Measurements from ENCODE around the gene ZFHX3.
A peak's percentile ranks its signal among the peaks of the same experiment; 100 is the strongest.

Gene ZFHX3

GRCh38 chr16:73053364-73054124, 5.6 kb upstream of the ZFHX3 start:
- no peaks in the 10 kb centered on the region for H3K36me3 Mint-ChIP-seq
- H3K27ac Mint-ChIP-seq: no peak overlapping the region
- peaks cover 14% of the 10 kb centered on the region for H3K4me1 Mint-ChIP-seq (ENCODE audit: low read depth)
- H3K4me3 Mint-ChIP-seq: no peak overlapping the region
- H3K27me3 Mint-ChIP-seq: peaks cover 23% of the 10 kb centered on the region
- no peaks in the 10 kb centered on the region for H3K9me3 Mint-ChIP-seq (ENCODE audit: low read depth)

- Mint-ChIP-seq H3K9me3 (ENCODE audit: low read depth) (no peaks in the 10 kb centered on the region), H3K4me3 (no peak overlapping the region), H3K4me1 (ENCODE audit: low read depth) (peaks cover 14% of the 10 kb centered on the region), H3K27ac (no peak overlapping the region), H3K27me3 (peaks cover 24% of the 10 kb centered on the region), H3K36me3 (no peaks in the 10 kb centered on the region)
These were observed 5.1 kb upstream of the ZFHX3 start for GRCh38 chr16:73053038-73053363.

- Mint-ChIP-seq H3K27me3 (peaks cover 24% of the 10 kb centered on the region), H3K27ac (no peak overlapping the region), H3K4me1 (ENCODE audit: low read depth) (peaks cover 14% of the 10 kb centered on the region), H3K9me3 (ENCODE audit: low read depth) (no peaks in the 10 kb centered on the region), H3K4me3 (no peak overlapping the region), H3K36me3 (no peaks in the 10 kb centered on the region)
These were observed 4.6 kb upstream of the ZFHX3 start for GRCh38 chr16:73052576-73052975.

GRCh38 chr16:73051961-73052360, 4.0 kb upstream of the ZFHX3 start:
- Mint-ChIP-seq H3K27ac (no peak overlapping the region), H3K36me3 (no peaks in the 10 kb centered on the region)

GRCh38 chr16:73051226-73051625, 3.3 kb upstream of the ZFHX3 start:
- Mint-ChIP-seq H3K4me1 (ENCODE audit: low read depth) (peaks cover 12% of the 10 kb centered on the region), H3K27me3 (peaks cover 26% of the 10 kb centered on the region), H3K9me3 (ENCODE audit: low read depth) (no peaks in the 10 kb centered on the region), H3K36me3 (no peaks in the 10 kb centered on the region), H3K4me3 (no peak overlapping the region), H3K27ac (no peak overlapping the region)

More at GRCh38 chr16:73051961-73052360, 4.0 kb upstream of the ZFHX3 start:
- Mint-ChIP-seq H3K4me3 (no peak overlapping the region), H3K4me1 (ENCODE audit: low read depth) (peaks cover 13% of the 10 kb centered on the region), H3K27me3 (peaks cover 23% of the 10 kb centered on the region), H3K9me3 (ENCODE audit: low read depth) (no peaks in the 10 kb centered on the region)

GRCh38 chr16:73050201-73051099, 2.5 kb upstream of the ZFHX3 start:
- no peaks in the 10 kb centered on the region for H3K36me3 Mint-ChIP-seq
- peaks cover 24% of the 10 kb centered on the region for H3K27me3 Mint-ChIP-seq
- no peak overlapping the region for H3K4me3 Mint-ChIP-seq
- no peaks in the 10 kb centered on the region for H3K9me3 Mint-ChIP-seq (ENCODE audit: low read depth)
- no peak overlapping the region for H3K27ac Mint-ChIP-seq
- H3K4me1 Mint-ChIP-seq (ENCODE audit: low read depth): peaks cover 9% of the 10 kb centered on the region

GRCh38 chr16:73049511-73049910, 1.6 kb upstream of the ZFHX3 start:
- no peak overlapping the region for H3K4me3 Mint-ChIP-seq
- H3K27ac Mint-ChIP-seq: no peak overlapping the region
- no peaks in the 10 kb centered on the region for H3K9me3 Mint-ChIP-seq (ENCODE audit: low read depth)
- peaks cover 5% of the 10 kb centered on the region for H3K4me1 Mint-ChIP-seq (ENCODE audit: low read depth)
- H3K27me3 Mint-ChIP-seq: peaks cover 21% of the 10 kb centered on the region
- H3K36me3 Mint-ChIP-seq: no peaks in the 10 kb centered on the region

- H3K27ac Mint-ChIP-seq: no peak overlapping the region
- H3K27me3 Mint-ChIP-seq: peaks cover 19% of the 10 kb centered on the region
- H3K36me3 Mint-ChIP-seq: no peaks in the 10 kb centered on the region
- H3K4me1 Mint-ChIP-seq (ENCODE audit: low read depth): peaks cover 3% of the 10 kb centered on the region
- H3K4me3 Mint-ChIP-seq: peak overlapping the region; percentile 58
- no peaks in the 10 kb centered on the region for H3K9me3 Mint-ChIP-seq (ENCODE audit: low read depth)
These were observed 1.2 kb upstream of the ZFHX3 start for GRCh38 chr16:73049091-73049490.

GRCh38 chr16:73048292-73049080, 558 bp upstream of the ZFHX3 start:
- no peaks in the 10 kb centered on the region for H3K36me3 Mint-ChIP-seq
- peaks cover 19% of the 10 kb centered on the region for H3K27me3 Mint-ChIP-seq
- H3K9me3 Mint-ChIP-seq (ENCODE audit: low read depth): no peaks in the 10 kb centered on the region
- peaks cover 3% of the 10 kb centered on the region for H3K4me1 Mint-ChIP-seq (ENCODE audit: low read depth)
- peak overlapping the region; percentile 58 for H3K4me3 Mint-ChIP-seq
- H3K27ac Mint-ChIP-seq: no peak overlapping the region

- Mint-ChIP-seq H3K27ac (no peak overlapping the region), H3K36me3 (no peaks in the 10 kb centered on the region), H3K27me3 (peaks cover 19% of the 10 kb centered on the region), H3K9me3 (ENCODE audit: low read depth) (no peaks in the 10 kb centered on the region), H3K4me3 (peak overlapping the region; percentile 73), H3K4me1 (ENCODE audit: low read depth) (peaks cover 3% of the 10 kb centered on the region)
These were observed 750 bp downstream of the ZFHX3 start for GRCh38 chr16:73047221-73047535.

GRCh38 chr16:73046849-73047214, 1.1 kb downstream of the ZFHX3 start:
- H3K36me3 Mint-ChIP-seq: no peaks in the 10 kb centered on the region
- no peak overlapping the region for H3K27ac Mint-ChIP-seq
- H3K4me3 Mint-ChIP-seq: peak overlapping the region; percentile 73
- peaks cover 3% of the 10 kb centered on the region for H3K4me1 Mint-ChIP-seq (ENCODE audit: low read depth)
- no peaks in the 10 kb centered on the region for H3K9me3 Mint-ChIP-seq (ENCODE audit: low read depth)
- H3K27me3 Mint-ChIP-seq: peaks cover 19% of the 10 kb centered on the region

GRCh38 chr16:73046202-73046848, 1.6 kb downstream of the ZFHX3 start:
- Mint-ChIP-seq H3K4me3 (peak overlapping the region; percentile 38), H3K36me3 (no peaks in the 10 kb centered on the region), H3K27ac (no peak overlapping the region), H3K4me1 (ENCODE audit: low read depth) (peaks cover 3% of the 10 kb centered on the region), H3K27me3 (peaks cover 19% of the 10 kb centered on the region), H3K9me3 (ENCODE audit: low read depth) (no peaks in the 10 kb centered on the region)

- H3K27me3 Mint-ChIP-seq: peaks cover 16% of the 10 kb centered on the region
- no peak overlapping the region for H3K4me3 Mint-ChIP-seq
These were observed 4.0 kb downstream of the ZFHX3 start for GRCh38 chr16:73043828-73044467.

GRCh38 chr16:73042807-73043206, 5.1 kb downstream of the ZFHX3 start:
- no peak overlapping the region for H3K27ac Mint-ChIP-seq
- H3K27me3 Mint-ChIP-seq: peaks cover 12% of the 10 kb centered on the region
- H3K4me3 Mint-ChIP-seq: no peak overlapping the region
- H3K9me3 Mint-ChIP-seq (ENCODE audit: low read depth): no peaks in the 10 kb centered on the region
- no peaks in the 10 kb centered on the region for H3K36me3 Mint-ChIP-seq
- peaks cover 3% of the 10 kb centered on the region for H3K4me1 Mint-ChIP-seq (ENCODE audit: low read depth)

More at GRCh38 chr16:73043828-73044467, 4.0 kb downstream of the ZFHX3 start:
- Mint-ChIP-seq H3K36me3 (no peaks in the 10 kb centered on the region), H3K4me1 (ENCODE audit: low read depth) (peaks cover 3% of the 10 kb centered on the region), H3K9me3 (ENCODE audit: low read depth) (no peaks in the 10 kb centered on the region), H3K27ac (no peak overlapping the region)

Data from activated naive CD8-positive, alpha-beta T cell (primary cell).